Sciatic nerve (tissue), 2 donors: Measurements from ENCODE around the gene MDM2. TPM values are rescaled to one million over a fixed set of nuclear protein-coding genes. Genes with fewer than 3 reads are reported as not detected.
"Not testable (repeated sequence)": the region's sequence is repeated elsewhere in the genome, so short reads cannot be mapped to it uniquely, and the experiment has no call there.

Experiments
- ATAC-seq: fragments of 200-7000 bp; cut with Tn5 transposase; one replicate; pipeline ENCODE4 v1.9.1; 2020; ENCODE audit warnings: mild to moderate bottlenecking, moderate library complexity
- DNase-seq: peaks from one replicate; pipeline ENCODE4 v3.0.0-alpha.2; 2020; ENCODE audit warnings: low spot score
- intact Hi-C: fragments of 100-400 bp; cut with DNase I; formaldehyde crosslinking; loops from one replicate; pipeline ENCODE4 v1.14.2; 2022
- total RNA-seq: library from RNA; stranded (reverse); fragmentation: NEBNext Ultra II Directional; extraction: Animal tissue kit (Norgen Biotek cat#: 25700); gene quantifications from one replicate; pipeline ENCODE4 v1.2.1, GENCODE V29; 2021
- donor health status: DM: no; HTN: no; CAD: no.
- donor health status: DM: no; HTN: no; CAD: no.

Gene MDM2
- total RNA-seq, 1 donor from 2014 or later: 85.7 TPM

GRCh38 chr12:68819481-68819880 lies 11.5 kb downstream of the MDM2 start:
- intact Hi-C loops, DNase-seq, ATAC-seq: not testable (repeated sequence)

GRCh38 chr12:68821357-68822188 lies 13.6 kb downstream of the MDM2 start:
- intact Hi-C loops: no loop called here
- DNase-seq (no peak), ATAC-seq (no peak)

DNA sequence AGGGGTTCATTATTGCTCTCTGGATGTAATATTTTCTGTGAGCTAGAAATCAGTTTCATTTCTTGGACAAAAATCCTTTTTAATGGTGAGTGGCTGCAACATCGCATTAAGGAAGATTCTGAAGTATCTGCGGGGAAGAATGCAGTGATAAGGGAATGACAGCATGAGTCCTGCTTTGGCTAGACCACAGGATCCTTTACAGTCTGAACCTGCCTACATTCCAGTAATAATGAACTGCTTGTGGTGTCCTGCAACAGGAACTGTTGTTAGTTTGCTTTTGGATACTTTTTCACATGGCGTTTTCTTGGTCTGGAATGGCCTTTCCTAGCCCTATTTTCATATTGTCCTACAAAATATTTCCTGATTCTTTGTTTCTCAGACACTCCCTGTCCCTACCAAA lies 15.7 kb downstream of the MDM2 start:
- DNase-seq (no peak), ATAC-seq (no peak)
- intact Hi-C loops: no loop called here

DNA sequence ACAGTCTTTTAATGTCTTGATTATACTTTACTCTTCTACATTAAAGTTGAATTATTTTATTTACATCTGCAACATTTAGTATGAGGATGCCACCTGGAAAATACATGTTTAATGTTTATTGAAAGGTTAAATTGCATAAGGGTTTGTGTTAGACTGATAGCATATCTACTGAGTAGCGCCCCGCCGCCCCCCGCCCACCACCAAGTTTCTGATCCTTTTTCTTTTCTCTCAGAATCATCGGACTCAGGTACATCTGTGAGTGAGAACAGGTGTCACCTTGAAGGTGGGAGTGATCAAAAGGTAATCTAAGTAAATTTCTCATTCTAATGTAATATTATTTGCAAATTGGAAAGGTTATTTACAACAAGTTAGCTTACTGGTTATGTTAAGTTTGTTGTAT lies 16.2 kb downstream of the MDM2 start:
- ATAC-seq (no peak), DNase-seq (no peak)
- intact Hi-C loops: no loop called here

- intact Hi-C loops: no loop called here
- DNase-seq (no peak), ATAC-seq (no peak)
Measured at GRCh38 chr12:68824597-68825250, 16.7 kb downstream of the MDM2 start.

GRCh38 chr12:68825569-68826217 lies 17.7 kb downstream of the MDM2 start:
- DNase-seq (no peak), ATAC-seq (no peak)
- intact Hi-C loops: no loop called here

- DNase-seq (no peak), ATAC-seq (no peak)
- intact Hi-C loops: no loop called here
Measured at GRCh38 chr12:68827895-68828671, 20.1 kb downstream of the MDM2 start.

GRCh38 chr12:68828672-68829068 lies 20.7 kb downstream of the MDM2 start:
- DNase-seq (no peak), ATAC-seq (no peak)
- intact Hi-C loops: no loop called here

GRCh38 chr12:68831272-68831671 lies 23.3 kb downstream of the MDM2 start:
- ATAC-seq (no peak), DNase-seq (no peak)
- intact Hi-C loops: no loop called here

DNA sequence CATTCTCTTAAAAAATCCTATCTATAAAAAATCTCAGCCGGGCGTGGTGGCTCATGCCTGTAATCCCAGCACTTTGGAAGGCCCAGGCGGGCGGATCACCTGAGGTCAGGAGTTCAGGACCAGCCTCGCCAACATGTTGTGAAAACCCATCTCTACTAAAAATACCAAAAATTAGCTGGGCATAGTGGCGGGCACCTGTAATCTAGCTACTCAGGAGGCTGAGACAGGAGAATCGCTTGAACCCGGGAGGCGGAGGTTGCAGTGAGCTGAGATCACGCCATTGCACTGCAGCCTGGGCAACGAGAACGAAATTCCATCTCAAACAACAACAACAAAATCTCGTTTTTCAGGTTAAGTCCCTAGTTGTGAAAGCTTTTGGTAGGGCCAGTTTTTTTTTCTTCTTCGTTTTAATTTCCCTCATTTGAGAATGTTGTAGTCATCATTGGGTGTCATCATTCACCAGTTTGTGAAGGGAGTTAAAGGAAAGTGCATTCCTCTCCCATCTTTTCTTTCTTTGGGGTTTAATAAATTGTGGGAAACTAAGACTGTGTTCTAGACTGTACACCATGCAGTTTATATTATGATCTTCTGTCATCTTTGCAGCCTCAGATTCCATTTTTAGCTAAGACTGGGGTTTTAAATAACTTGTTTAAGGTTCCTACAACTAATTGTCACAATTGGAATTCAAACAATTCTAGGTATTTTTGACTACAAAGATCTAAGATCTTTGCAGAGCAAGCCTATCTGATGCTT lies 23.9 kb downstream of the MDM2 start:
- ATAC-seq: no peak
- intact Hi-C loops: no loop called here
- DNase-seq: no peak

DNA sequence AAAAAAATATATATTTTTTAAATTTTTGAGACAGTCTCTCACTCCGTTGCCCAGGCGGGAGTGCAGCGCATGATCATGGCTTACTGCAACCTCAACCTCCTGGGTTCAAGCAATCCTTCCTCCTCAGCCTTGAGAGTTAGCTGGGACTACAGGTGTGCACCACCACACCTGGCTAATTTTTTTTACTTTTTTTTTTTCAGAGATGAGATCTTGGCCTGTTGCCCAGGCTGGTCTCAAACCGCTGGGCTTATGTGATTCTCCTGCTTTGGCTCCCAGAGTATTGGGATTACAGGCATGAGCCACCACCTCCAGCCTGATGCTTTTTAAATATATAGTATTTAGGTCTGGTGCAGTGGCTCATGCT lies 24.5 kb downstream of the MDM2 start:
- intact Hi-C loops: no loop called here
- DNase-seq: no peak
- ATAC-seq: no peak

- DNase-seq (no peak), ATAC-seq (no peak)
- intact Hi-C loops: no loop called here
Measured at GRCh38 chr12:68833508-68833907, 25.5 kb downstream of the MDM2 start.

GRCh38 chr12:68835333-68835908 lies 27.4 kb downstream of the MDM2 start:
- no peak for ATAC-seq
- DNase-seq: no peak
- intact Hi-C loops: no loop called here

DNA sequence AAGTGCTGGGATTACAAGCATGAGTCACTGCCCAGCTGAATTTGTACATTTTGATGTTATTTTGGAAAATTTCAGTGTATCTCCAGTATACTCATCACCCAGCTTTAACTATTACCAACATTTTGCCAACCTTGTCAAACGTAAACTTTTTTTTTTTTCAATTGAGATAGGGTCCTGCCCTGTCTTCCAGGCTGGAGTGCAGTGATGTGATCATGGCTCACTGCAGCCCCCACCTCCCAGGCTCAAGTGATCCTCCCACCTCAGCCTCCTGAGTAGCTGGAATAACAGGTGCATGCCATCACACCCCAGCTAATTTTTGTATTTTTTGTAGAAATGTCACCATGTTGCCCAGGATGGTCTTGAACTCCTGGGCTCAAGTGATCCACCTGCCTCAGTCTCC lies 29.2 kb downstream of the MDM2 start:
- ATAC-seq (no peak), DNase-seq (no peak)
- intact Hi-C loops: no loop called here

- DNase-seq (no peak), ATAC-seq (no peak)
- intact Hi-C loops: no loop called here
Measured at GRCh38 chr12:68838046-68838886, 30.3 kb downstream of the MDM2 start.

GRCh38 chr12:68839183-68840147 lies 31.5 kb downstream of the MDM2 start:
- no peak for DNase-seq
- intact Hi-C loops: no loop called here
- ATAC-seq: no peak
